SK-N-MC (cell line): ENCODE data around the gene DLGAP1.

Experiments
- EZH2 ChIP-seq: fragments of 200-600 bp; sonication (generic); IDR thresholded peaks from one replicate; pipeline ENCODE4 v1.6.1; 2017; ENCODE audit warnings: antibody characterized with exemption
- POLR2AphosphoS5 ChIP-seq: IDR thresholded peaks from 2 replicates; pipeline ENCODE4 v1.6.1; 2012; ENCODE audit warnings: mild to moderate bottlenecking, low read depth, low read length, borderline replicate concordance

- TF ChIP-seq EZH2 = no peak
- TF ChIP-seq POLR2AphosphoS5 = no peak
Measured at GRCh38 chr18:3647636-3648035, 807.5 kb downstream of the DLGAP1 start.
